ENCODE data around the gene CEP295NL. TPM values are rescaled to one million over a fixed set of nuclear protein-coding genes. Genes with fewer than 3 reads are reported as not detected.

The CEP295NL gene
- total and polyA plus RNA-seq, 2 of the 8 experiments (the other 6 are each of a cell fraction or from before 2014, with no cell fraction given) = 0.06 to 2.0 TPM

DNA sequence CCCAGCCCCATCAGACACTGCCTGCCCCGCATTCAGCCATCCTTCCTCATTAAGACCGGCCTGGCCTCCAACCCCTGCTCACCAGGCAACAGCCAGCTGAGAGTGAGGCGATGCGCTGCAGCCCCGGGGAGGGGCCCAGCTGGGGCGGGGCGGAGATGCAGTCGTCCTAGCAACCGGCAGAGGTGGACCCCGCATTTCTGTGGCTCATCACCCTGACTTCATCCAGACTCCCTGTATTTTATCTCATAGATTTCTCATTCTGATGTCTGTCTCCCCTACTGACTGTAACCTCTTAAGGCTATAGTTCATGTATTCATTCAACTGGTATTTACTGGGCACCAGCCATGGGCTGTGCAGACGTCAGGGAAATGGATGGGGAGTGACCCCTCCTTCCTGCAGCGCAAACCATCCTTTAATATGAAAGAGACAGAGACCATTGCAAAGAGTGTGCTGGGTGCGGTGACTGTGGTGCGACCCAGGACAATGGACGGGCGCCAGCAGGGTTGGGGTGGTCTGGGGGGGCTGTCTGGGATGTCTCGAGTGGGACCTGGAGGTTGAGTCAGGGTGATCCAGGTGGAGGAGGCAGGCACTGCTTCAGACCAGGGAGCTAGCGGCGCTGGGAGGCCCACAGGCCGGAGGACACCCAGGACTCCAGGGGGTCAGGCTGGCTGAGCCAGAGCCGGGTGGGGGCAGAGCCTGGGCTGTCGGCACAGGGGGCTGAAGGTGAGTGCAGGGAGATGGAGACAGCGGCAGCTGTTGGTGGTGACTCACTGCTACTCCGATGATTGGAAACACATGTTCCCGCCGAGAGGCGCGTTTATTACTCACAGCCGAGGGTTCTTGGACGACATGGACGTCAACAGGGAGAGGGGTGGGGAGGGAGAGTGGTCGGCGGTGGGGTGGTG lies 32.7 kb upstream of the CEP295NL start:
- no peak overlapping the region for H4K5ac ChIP-seq (ENCODE audit: insufficient read length, low read depth, low read length)
- no peaks in the 10 kb centered on the region for H3K79me1 ChIP-seq (ENCODE audit: low read depth, low read length)
- no peak overlapping the region for H3K23ac ChIP-seq (ENCODE audit: insufficient read length)
- no peaks in the 10 kb centered on the region for H3K36me3 ChIP-seq (ENCODE audit: control insufficient read depth in 2 of 4, insufficient read depth in 4 of 4, low read length in 3 of 4)
- no peaks in the 10 kb centered on the region for H3K79me2 ChIP-seq (ENCODE audit: control insufficient read depth in 1 of 2, insufficient read depth in 2 of 2, low read length in 2 of 2)
- no peak overlapping the region for H3K27ac ChIP-seq (ENCODE audit: low read depth, low read length)
- H2BK5ac ChIP-seq (ENCODE audit: low read depth, low read length) = no peak overlapping the region
- no peak overlapping the region for H2BK12ac ChIP-seq (ENCODE audit: low read depth, low read length)
- H3K23me2 ChIP-seq (ENCODE audit: low read depth, low read length) = no peaks in the 10 kb centered on the region
- WGBS, 2 experiments (ENCODE audit: extremely low coverage in 1 of 2, insufficient coverage in 1 of 2, insufficient read length in 1 of 2, insufficient replicate concordance in 2 of 2, low coverage in 1 of 2, low lambda C conversion rate in 2 of 2, missing lambda C conversion rate in 1 of 2) = 90% methylated on average over 29 of the region's 33 CpGs; no CpG with 5 or more reads in 1 of the 2 experiments
- no peak overlapping the region for H3K14ac ChIP-seq (ENCODE audit: insufficient read length)
- H3K27me3 ChIP-seq (replicated peaks in 1 of 4; ENCODE audit: control insufficient read depth in 3 of 4, extremely low read depth in 1 of 4, insufficient read depth in 3 of 4, low read length in 3 of 4) = no peaks in the 10 kb centered on the region; a peak in 1 of 7 replicates
- H4K20me1 ChIP-seq (replicated peaks in 1 of 2; ENCODE audit: control insufficient read depth in 1 of 2, insufficient read depth in 2 of 2, low read length in 2 of 2) = no peaks in the 10 kb centered on the region
- no peak for DNase-seq (ENCODE audit: low read depth in 1 of 2, low spot score in 2 of 2)
- H3K9me3 ChIP-seq (ENCODE audit: insufficient read depth in 2 of 2, low read depth in 1 of 2, low read length in 1 of 2) = no peaks in the 10 kb centered on the region
- no peak overlapping the region for H3K4ac ChIP-seq (replicated peaks; ENCODE audit: insufficient read length, low read depth, low read length)
- no peak for FAIRE-seq
- H2AK5ac ChIP-seq (ENCODE audit: low read depth, low read length) = no peak overlapping the region
- POLR2A ChIA-PET (ENCODE audit: partially characterized antibody) = interaction anchor here (1.7 kb wide), 1 partner anchor 70 kb away, joined by 3 read pairs; no protein-coding TSS in a partner anchor
- no peak overlapping the region for H2BK20ac ChIP-seq (ENCODE audit: low read length)
- H3K4me1 ChIP-seq (replicated peaks in 1 of 4; ENCODE audit: control insufficient read depth in 3 of 4, insufficient read depth in 4 of 4, low read length in 3 of 4) = peaks cover 0 to 19% (median 8%) of the 10 kb centered on the region in 4 experiments; a peak in 5 of 7 replicates
- CTCF ChIA-PET (ENCODE audit: partially characterized antibody) = interaction anchor here (0.8 to 6.5 kb wide), 5 partner anchors 17 to 70 kb away, joined by 3 to 35 read pairs (median 3); no protein-coding TSS in a partner anchor
- H2AFZ ChIP-seq (ENCODE audit: low read length) = no peak overlapping the region
- no peak overlapping the region for H3K9ac ChIP-seq (replicated peaks in 1 of 4; ENCODE audit: extremely low read depth in 1 of 4, low read depth in 3 of 4, low read length in 3 of 4)
- H2BK120ac ChIP-seq (replicated peaks; ENCODE audit: low read depth, low read length) = no peak overlapping the region
- H3K18ac ChIP-seq (ENCODE audit: extremely low read depth, low read length) = no peak overlapping the region
- H4K91ac ChIP-seq (replicated peaks; ENCODE audit: insufficient read length, low read length) = no peak overlapping the region
- peak overlapping the region; percentile 29; the same call in 1 of the 2 replicates for H2BK15ac ChIP-seq (ENCODE audit: low read length)
- no peak overlapping the region for H4K8ac ChIP-seq (ENCODE audit: extremely low read depth, insufficient read depth, low read length)
- H3K4me2 ChIP-seq (ENCODE audit: insufficient read depth in 1 of 2, low read depth in 2 of 2, low read length in 2 of 2) = no peak overlapping the region
- H3K56ac ChIP-seq (replicated peaks; ENCODE audit: insufficient read length, low read depth, low read length) = no peak overlapping the region
- H3K4me3 ChIP-seq (ENCODE audit: extremely low read depth in 1 of 4, insufficient read depth in 2 of 4, low read depth in 3 of 4, low read length in 4 of 4) = no peak overlapping the region
- TF ChIP-seq HDAC6 (IDR thresholded peaks at IDR 0.05; ENCODE audit: low read depth, low read length) (no peak), JUND (IDR thresholded peaks at IDR 0.05; ENCODE audit: low read length) (no peak), RNF2 (IDR thresholded peaks at IDR 0.05; ENCODE audit: borderline replicate concordance, low read depth, low read length, missing control alignments, poor library complexity, severe bottlenecking) (no peak), TBP (IDR thresholded peaks at IDR 0.05; ENCODE audit: low read depth, low read length) (no peak), KDM5A (IDR thresholded peaks at IDR 0.05; ENCODE audit: low read length) (no peak), KDM4A (IDR thresholded peaks at IDR 0.05; ENCODE audit: low read depth, low read length, severe bottlenecking) (no peak), SP2 (IDR thresholded peaks at IDR 0.05; ENCODE audit: low read length) (no peak), E2F6 (IDR thresholded peaks at IDR 0.05) (no peak), RAD21 (IDR thresholded peaks at IDR 0.05 in 1 of 2, conservative IDR thresholded peaks at IDR 0.05 in 1 of 2; ENCODE audit: low read depth in 2 of 2, low read length in 2 of 2) (no peak), SIRT6 (IDR thresholded peaks at IDR 0.05; ENCODE audit: low read length) (no peak)

Measured in H1 (cell line).